Measurements from ENCODE around the gene FRMD4A. TPM values are rescaled to one million over a fixed set of nuclear protein-coding genes. Genes with fewer than 3 reads are reported as not detected.

Gene FRMD4A
- polyA plus RNA-seq, 1 of the 3 experiments (the other 2 are of a cell fraction) = 37.7 TPM

DNA sequence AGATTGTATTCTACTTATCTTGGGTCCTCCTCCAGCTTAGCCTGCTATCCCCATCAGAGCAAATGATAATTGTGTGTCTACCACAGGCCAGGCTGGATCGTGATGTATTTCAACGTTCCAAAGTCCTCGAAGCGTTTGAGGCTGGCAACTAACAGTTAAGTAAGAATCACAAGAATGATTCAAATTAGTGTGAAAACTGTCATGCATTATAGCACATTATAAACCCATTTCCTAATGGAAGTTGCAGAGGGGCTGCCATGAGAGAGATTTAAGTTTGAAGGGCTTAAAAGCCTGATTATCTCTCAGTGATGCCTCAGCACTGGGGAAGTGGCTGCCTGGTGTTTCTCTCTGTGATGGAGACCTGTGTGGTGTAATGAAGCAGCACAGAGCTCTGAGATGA, 119.1 kb downstream of the FRMD4A start (continued):
- TF ChIP-seq, protein P1, sequence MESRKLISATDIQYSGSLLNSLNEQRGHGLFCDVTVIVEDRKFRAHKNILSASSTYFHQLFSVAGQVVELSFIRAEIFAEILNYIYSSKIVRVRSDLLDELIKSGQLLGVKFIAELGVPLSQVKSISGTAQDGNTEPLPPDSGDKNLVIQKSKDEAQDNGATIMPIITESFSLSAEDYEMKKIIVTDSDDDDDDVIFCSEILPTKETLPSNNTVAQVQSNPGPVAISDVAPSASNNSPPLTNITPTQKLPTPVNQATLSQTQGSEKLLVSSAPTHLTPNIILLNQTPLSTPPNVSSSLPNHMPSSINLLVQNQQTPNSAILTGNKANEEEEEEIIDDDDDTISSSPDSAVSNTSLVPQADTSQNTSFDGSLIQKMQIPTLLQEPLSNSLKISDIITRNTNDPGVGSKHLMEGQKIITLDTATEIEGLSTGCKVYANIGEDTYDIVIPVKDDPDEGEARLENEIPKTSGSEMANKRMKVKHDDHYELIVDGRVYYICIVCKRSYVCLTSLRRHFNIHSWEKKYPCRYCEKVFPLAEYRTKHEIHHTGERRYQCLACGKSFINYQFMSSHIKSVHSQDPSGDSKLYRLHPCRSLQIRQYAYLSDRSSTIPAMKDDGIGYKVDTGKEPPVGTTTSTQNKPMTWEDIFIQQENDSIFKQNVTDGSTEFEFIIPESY (IDR thresholded peaks at IDR 0.05; ENCODE audit: borderline replicate concordance, low read depth) = no peak
- TF ChIP-seq FOXJ3 (CRISPR knock-in tag; IDR thresholded peaks at IDR 0.05) = no peak
- TF ChIP-seq EP300 (IDR thresholded peaks at IDR 0.05; ENCODE audit: borderline replicate concordance in 1 of 2, low read depth in 1 of 2, low read length in 1 of 2) = no peak
- TF ChIP-seq, protein P2, sequence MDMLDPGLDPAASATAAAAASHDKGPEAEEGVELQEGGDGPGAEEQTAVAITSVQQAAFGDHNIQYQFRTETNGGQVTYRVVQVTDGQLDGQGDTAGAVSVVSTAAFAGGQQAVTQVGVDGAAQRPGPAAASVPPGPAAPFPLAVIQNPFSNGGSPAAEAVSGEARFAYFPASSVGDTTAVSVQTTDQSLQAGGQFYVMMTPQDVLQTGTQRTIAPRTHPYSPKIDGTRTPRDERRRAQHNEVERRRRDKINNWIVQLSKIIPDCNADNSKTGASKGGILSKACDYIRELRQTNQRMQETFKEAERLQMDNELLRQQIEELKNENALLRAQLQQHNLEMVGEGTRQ (IDR thresholded peaks at IDR 0.05; ENCODE audit: borderline replicate concordance, low read depth, low read length) = no peak
- no peak for TF ChIP-seq SIN3A (IDR thresholded peaks at IDR 0.05; ENCODE audit: borderline replicate concordance, low read depth, low read length)
- TF ChIP-seq MXI1 (IDR thresholded peaks at IDR 0.05; ENCODE audit: low read depth, low read length) = no peak
- no peak for TF ChIP-seq RFX5 (IDR thresholded peaks at IDR 0.05; ENCODE audit: low read length)
- no peak for TF ChIP-seq TAF1 (IDR thresholded peaks at IDR 0.05; ENCODE audit: borderline replicate concordance, low read depth, low read length)

DNA sequence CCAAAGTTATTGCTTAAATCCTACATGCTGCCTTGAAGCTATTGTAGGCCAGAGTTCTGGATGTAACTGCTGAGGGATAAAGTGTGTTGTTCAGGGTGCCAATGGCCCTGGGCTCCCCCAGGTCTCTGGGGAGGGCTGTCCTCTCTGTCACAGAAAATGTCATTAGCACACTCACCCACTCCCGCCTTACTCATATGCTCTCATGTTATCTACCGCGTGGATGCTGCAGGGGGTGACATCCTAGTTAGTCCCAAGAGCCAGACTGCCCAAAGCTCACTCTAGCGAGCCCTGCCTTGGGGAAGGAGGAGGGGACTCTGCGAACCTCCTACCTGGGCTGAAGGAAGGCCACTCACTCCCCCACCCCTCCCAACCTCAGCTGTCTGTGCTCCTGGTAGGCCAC, 122.5 kb downstream of the FRMD4A start:
- no peak overlapping the region for H3K4me2 ChIP-seq
- ChIA-PET POLR2A (no interaction called here), CTCF (interaction anchor here (0.9 to 3.9 kb wide), 2 partner anchors 12 to 189 kb away, joined by 3 to 20 read pairs; no protein-coding TSS in a partner anchor)
- H3K79me2 ChIP-seq (ENCODE audit: insufficient read depth) = no peaks in the 10 kb centered on the region
- no peak overlapping the region for H3K9ac ChIP-seq
- H4K20me1 ChIP-seq (ENCODE audit: insufficient read depth) = no peaks in the 10 kb centered on the region
- TF ChIP-seq RXRA (IDR thresholded peaks at IDR 0.05; ENCODE audit: borderline replicate concordance, low read depth) = no peak
- TF ChIP-seq, protein P3, sequence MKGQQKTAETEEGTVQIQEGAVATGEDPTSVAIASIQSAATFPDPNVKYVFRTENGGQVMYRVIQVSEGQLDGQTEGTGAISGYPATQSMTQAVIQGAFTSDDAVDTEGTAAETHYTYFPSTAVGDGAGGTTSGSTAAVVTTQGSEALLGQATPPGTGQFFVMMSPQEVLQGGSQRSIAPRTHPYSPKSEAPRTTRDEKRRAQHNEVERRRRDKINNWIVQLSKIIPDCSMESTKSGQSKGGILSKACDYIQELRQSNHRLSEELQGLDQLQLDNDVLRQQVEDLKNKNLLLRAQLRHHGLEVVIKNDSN (IDR thresholded peaks at IDR 0.05; ENCODE audit: borderline replicate concordance, low read depth) = no peak
- H3K9me3 ChIP-seq = no peaks in the 10 kb centered on the region
- H3K4me1 ChIP-seq (ENCODE audit: control insufficient read depth in 1 of 2, insufficient read depth in 2 of 2, low read depth in 1 of 2, low read length in 1 of 2) = no peaks in the 10 kb centered on the region
- H3K27ac ChIP-seq (ENCODE audit: low read depth in 2 of 2, low read length in 1 of 2) = no peak overlapping the region
- WGBS (ENCODE audit: low lambda C conversion rate) = 11% methylated on average over 2 of the region's 5 CpGs
- no peak overlapping the region for H2AFZ ChIP-seq (ENCODE audit: low read depth)
- no peak overlapping the region for H3K4me3 ChIP-seq (ENCODE audit: low read depth in 2 of 2, low read length in 1 of 2)
- no peaks in the 10 kb centered on the region for H3K36me3 ChIP-seq (replicated peaks in 1 of 2; ENCODE audit: control insufficient read depth in 1 of 2, insufficient read depth in 2 of 2, low read length in 1 of 2)
- H3F3A ChIP-seq (replicated peaks; ENCODE audit: insufficient read depth) = no peaks in the 10 kb centered on the region
- no peak for DNase-seq
- H3K9me2 ChIP-seq = no peaks in the 10 kb centered on the region
- H3K27me3 ChIP-seq (ENCODE audit: insufficient read depth) = no peaks in the 10 kb centered on the region; the same call in 1 of the 2 replicates

DNA sequence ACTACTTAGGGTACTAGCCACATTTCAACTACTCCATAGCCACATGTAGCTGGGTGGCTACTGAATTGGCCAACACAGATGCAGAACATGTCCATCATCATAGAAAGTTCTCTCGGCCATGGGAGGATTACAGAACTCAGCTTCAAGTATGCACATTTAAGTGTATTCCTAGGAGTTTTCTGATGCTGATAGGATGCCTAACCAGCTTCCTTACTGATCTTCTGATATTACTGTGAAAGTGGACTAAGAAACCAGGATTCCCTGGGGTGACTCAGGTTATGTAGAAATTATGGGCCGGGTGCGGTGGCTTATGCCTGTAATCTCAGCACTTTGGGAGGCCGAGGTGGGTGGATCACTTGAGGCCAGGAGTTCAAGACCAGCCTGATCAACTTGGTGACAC, 125.5 kb downstream of the FRMD4A start:
- H3K27me3 ChIP-seq (ENCODE audit: insufficient read depth) = no peaks in the 10 kb centered on the region
- no peaks in the 10 kb centered on the region for H4K20me1 ChIP-seq (ENCODE audit: insufficient read depth)
- H3F3A ChIP-seq (replicated peaks; ENCODE audit: insufficient read depth) = no peaks in the 10 kb centered on the region
- ChIA-PET CTCF (interaction anchor here (0.6 to 3.9 kb wide), 2 partner anchors 9 to 25 kb away, joined by 3 to 20 read pairs; no protein-coding TSS in a partner anchor), POLR2A (no interaction called here)
- no peak overlapping the region for H3K4me3 ChIP-seq (ENCODE audit: low read depth in 2 of 2, low read length in 1 of 2)
- H3K9me2 ChIP-seq = no peaks in the 10 kb centered on the region
- H3K9me3 ChIP-seq = no peaks in the 10 kb centered on the region
- H2AFZ ChIP-seq (ENCODE audit: low read depth) = no peak overlapping the region
- DNase-seq = no peak
- TF ChIP-seq, protein P1 (IDR thresholded peaks at IDR 0.05; ENCODE audit: borderline replicate concordance, low read depth) = no peak
- TF ChIP-seq, protein P3 (IDR thresholded peaks at IDR 0.05; ENCODE audit: borderline replicate concordance, low read depth) = no peak
- TF ChIP-seq TEAD4 (IDR thresholded peaks at IDR 0.05; ENCODE audit: borderline replicate concordance, insufficient read depth) (no peak), NFIC (IDR thresholded peaks at IDR 0.05; ENCODE audit: borderline replicate concordance) (no peak), MXI1 (IDR thresholded peaks at IDR 0.05; ENCODE audit: low read depth, low read length) (no peak), SMC3 (IDR thresholded peaks at IDR 0.05; ENCODE audit: low read depth, low read length) (no peak), GABPA (IDR thresholded peaks at IDR 0.05; ENCODE audit: low read depth) (no peak), TAF1 (IDR thresholded peaks at IDR 0.05; ENCODE audit: borderline replicate concordance, low read depth, low read length) (no peak), POLR2AphosphoS5 (IDR thresholded peaks at IDR 0.05; ENCODE audit: low read depth, low read length) (no peak)
- TF ChIP-seq, protein P2 (IDR thresholded peaks at IDR 0.05; ENCODE audit: borderline replicate concordance, low read depth, low read length) = no peak
- no peaks in the 10 kb centered on the region for H3K4me1 ChIP-seq (ENCODE audit: control insufficient read depth in 1 of 2, insufficient read depth in 2 of 2, low read depth in 1 of 2, low read length in 1 of 2)
- H3K27ac ChIP-seq (ENCODE audit: low read depth in 2 of 2, low read length in 1 of 2) = no peak overlapping the region
- WGBS (ENCODE audit: low lambda C conversion rate) = 66% methylated on average over 4 of the region's 4 CpGs
- no peak overlapping the region for H3K9ac ChIP-seq
- H3K36me3 ChIP-seq (replicated peaks in 1 of 2; ENCODE audit: control insufficient read depth in 1 of 2, insufficient read depth in 2 of 2, low read length in 1 of 2) = no peaks in the 10 kb centered on the region
- no peak overlapping the region for H3K4me2 ChIP-seq
- H3K79me2 ChIP-seq (ENCODE audit: insufficient read depth) = no peaks in the 10 kb centered on the region
